H1 (cell line): Measurements from ENCODE around the gene ST14.

Source experiments
- ATF2 ChIP-seq: IDR thresholded peaks from 2 replicates; pipeline ENCODE4 v1.6.1; 2012; ENCODE audit warnings: low read length, inconsistent platforms
- CEBPB ChIP-seq: IDR thresholded peaks from 2 replicates; pipeline ENCODE4 v1.6.1; 2012; ENCODE audit warnings: low read depth, low read length
- EZH2 ChIP-seq: fragments of 200-600 bp; sonication (generic); IDR thresholded peaks from 2 replicates; pipeline ENCODE4 v1.7.1; 2012; ENCODE audit warnings: low read depth, mild to moderate bottlenecking, moderate library complexity, low read length, inconsistent platforms; ENCODE audit not compliant: severe bottlenecking
- JUN ChIP-seq: IDR thresholded peaks from 2 replicates; pipeline ENCODE4 v1.6.1; 2011; ENCODE audit warnings: low read depth, mild to moderate bottlenecking, improper control_type of control experiment, low read length
- MAX ChIP-seq: IDR thresholded peaks from 2 replicates; pipeline ENCODE4 v1.6.1; 2012; ENCODE audit warnings: inconsistent platforms
- POLR2A ChIP-seq, 2 experiments: IDR thresholded peaks; 1 replicate in 1 of 2; 2 replicates in 1 of 2; pipeline ENCODE4 v1.6.1; 2011; ENCODE audit warnings: low read depth in 2 of 2, low read length in 2 of 2, mild to moderate bottlenecking in 2 of 2; ENCODE audit errors: control extremely low read depth in 1 of 2
- POLR2AphosphoS5 ChIP-seq: IDR thresholded peaks from 2 replicates; pipeline ENCODE4 v1.6.1; 2011; ENCODE audit warnings: low read depth, low read length
- RAD21 ChIP-seq, 2 experiments: IDR thresholded peaks in 1 of 2; conservative IDR thresholded peaks in 1 of 2; 2 replicates each; pipeline ENCODE4 v1.6.1; 2011; ENCODE audit warnings: low read depth in 2 of 2, low read length in 2 of 2, improper control_type of control experiment in 1 of 2, inconsistent platforms in 1 of 2, mild to moderate bottlenecking in 1 of 2, moderate library complexity in 1 of 2
- SIN3A ChIP-seq, 2 experiments: IDR thresholded peaks in 1 of 2; conservative IDR thresholded peaks in 1 of 2; 2 replicates each; pipeline ENCODE4 v1.6.1; 2011 to 2012; ENCODE audit warnings: low read length in 2 of 2, improper control_type of control experiment in 1 of 2, low read depth in 1 of 2, mild to moderate bottlenecking in 1 of 2
- SP1 ChIP-seq: IDR thresholded peaks from 2 replicates; pipeline ENCODE4 v1.6.1; 2011; ENCODE audit warnings: low read depth, low read length
- TF ChIP-seq, protein P1 (sequence below), 3 experiments: IDR thresholded peaks; 1 replicate in 2 of 3; 2 replicates in 1 of 3; pipeline versions ENCODE4 v1.5.1 to v1.6.1; 2011; ENCODE audit warnings: low read length in 3 of 3, mild to moderate bottlenecking in 3 of 3, inconsistent platforms in 2 of 3, low read depth in 1 of 3, moderate library complexity in 1 of 3; ENCODE audit not compliant: insufficient read depth in 1 of 3; ENCODE audit errors: control extremely low read depth in 1 of 3
- TF ChIP-seq, protein P2 (sequence below): IDR thresholded peaks from 2 replicates; pipeline ENCODE4 v1.6.1; 2011; ENCODE audit warnings: low read length, improper control_type of control experiment

DNA sequence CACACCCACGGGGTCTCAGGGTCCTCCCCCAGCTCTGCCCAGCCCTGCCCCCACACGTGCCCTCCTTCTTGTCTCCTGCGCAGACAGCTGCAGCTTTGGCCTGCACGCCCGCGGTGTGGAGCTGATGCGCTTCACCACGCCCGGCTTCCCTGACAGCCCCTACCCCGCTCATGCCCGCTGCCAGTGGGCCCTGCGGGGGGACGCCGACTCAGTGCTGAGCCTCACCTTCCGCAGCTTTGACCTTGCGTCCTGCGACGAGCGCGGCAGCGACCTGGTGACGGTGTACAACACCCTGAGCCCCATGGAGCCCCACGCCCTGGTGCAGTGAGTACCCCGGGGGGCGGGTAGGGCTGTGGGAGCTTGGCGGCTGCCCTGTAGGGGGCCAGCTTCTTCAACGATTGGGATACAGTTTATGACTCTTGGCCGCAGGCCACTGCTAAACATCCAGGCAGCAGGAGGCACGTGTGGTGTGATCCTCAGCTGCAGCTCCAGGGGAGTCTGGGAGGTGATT, 30.8 kb downstream of the ST14 start:
- TF ChIP-seq SIN3A (conservative IDR thresholded peaks at IDR 0.05 in 1 of 2, IDR thresholded peaks at IDR 0.05 in 1 of 2; ENCODE audit: low read depth in 1 of 2, low read length in 2 of 2), result no peak
- TF ChIP-seq JUN, result no peak
- TF ChIP-seq, protein P1, sequence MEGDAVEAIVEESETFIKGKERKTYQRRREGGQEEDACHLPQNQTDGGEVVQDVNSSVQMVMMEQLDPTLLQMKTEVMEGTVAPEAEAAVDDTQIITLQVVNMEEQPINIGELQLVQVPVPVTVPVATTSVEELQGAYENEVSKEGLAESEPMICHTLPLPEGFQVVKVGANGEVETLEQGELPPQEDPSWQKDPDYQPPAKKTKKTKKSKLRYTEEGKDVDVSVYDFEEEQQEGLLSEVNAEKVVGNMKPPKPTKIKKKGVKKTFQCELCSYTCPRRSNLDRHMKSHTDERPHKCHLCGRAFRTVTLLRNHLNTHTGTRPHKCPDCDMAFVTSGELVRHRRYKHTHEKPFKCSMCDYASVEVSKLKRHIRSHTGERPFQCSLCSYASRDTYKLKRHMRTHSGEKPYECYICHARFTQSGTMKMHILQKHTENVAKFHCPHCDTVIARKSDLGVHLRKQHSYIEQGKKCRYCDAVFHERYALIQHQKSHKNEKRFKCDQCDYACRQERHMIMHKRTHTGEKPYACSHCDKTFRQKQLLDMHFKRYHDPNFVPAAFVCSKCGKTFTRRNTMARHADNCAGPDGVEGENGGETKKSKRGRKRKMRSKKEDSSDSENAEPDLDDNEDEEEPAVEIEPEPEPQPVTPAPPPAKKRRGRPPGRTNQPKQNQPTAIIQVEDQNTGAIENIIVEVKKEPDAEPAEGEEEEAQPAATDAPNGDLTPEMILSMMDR (IDR thresholded peaks at IDR 0.05; ENCODE audit: control extremely low read depth in 1 of 3, insufficient read depth in 1 of 3, low read depth in 1 of 3, low read length in 3 of 3), result no peak
- TF ChIP-seq POLR2A (IDR thresholded peaks at IDR 0.05; ENCODE audit: control extremely low read depth in 1 of 2, low read depth in 2 of 2, low read length in 2 of 2), result no peak
- TF ChIP-seq CEBPB, result no peak
- no peak for TF ChIP-seq POLR2AphosphoS5
- no peak for TF ChIP-seq RAD21 (IDR thresholded peaks at IDR 0.05 in 1 of 2, conservative IDR thresholded peaks at IDR 0.05 in 1 of 2; ENCODE audit: low read depth in 2 of 2, low read length in 2 of 2)
- TF ChIP-seq, protein P2, sequence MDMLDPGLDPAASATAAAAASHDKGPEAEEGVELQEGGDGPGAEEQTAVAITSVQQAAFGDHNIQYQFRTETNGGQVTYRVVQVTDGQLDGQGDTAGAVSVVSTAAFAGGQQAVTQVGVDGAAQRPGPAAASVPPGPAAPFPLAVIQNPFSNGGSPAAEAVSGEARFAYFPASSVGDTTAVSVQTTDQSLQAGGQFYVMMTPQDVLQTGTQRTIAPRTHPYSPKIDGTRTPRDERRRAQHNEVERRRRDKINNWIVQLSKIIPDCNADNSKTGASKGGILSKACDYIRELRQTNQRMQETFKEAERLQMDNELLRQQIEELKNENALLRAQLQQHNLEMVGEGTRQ, result no peak
- no peak for TF ChIP-seq SP1
- TF ChIP-seq EZH2, result no peak
- no peak for TF ChIP-seq MAX
- TF ChIP-seq ATF2, result no peak
